Karpas-422 (cell line): ENCODE results near the gene ALOXE3. TPM values are rescaled to one million over a fixed set of nuclear protein-coding genes. Genes with fewer than 3 reads are reported as not detected.

Experiments
- DNase-seq: peaks from one replicate; pipeline ENCODE4 v3.0.0-alpha.2; 2015
- H2AFZ ChIP-seq: fragments of 200-600 bp; sonication (generic); 2 replicates; pipeline ENCODE4 v1.6.1; 2014; ENCODE audit warnings: antibody characterized with exemption, low read length, mixed read lengths
- H3K27ac ChIP-seq: fragments of 200-600 bp; sonication (generic); 2 replicates; pipeline ENCODE4 v1.5.1; 2014; ENCODE audit warnings: mild to moderate bottlenecking, low read length, moderate library complexity
- H3K27me3 ChIP-seq: fragments of 200-600 bp; sonication (generic); 2 replicates; pipeline ENCODE4 v1.6.1; 2014; ENCODE audit warnings: low read length, mixed read lengths
- H3K36me3 ChIP-seq: fragments of 200-600 bp; sonication (generic); 2 replicates; pipeline ENCODE4 v1.6.1; 2014; ENCODE audit warnings: low read length, mixed read lengths; ENCODE audit not compliant: insufficient read depth
- H3K4me1 ChIP-seq: fragments of 200-600 bp; sonication (generic); 2 replicates; pipeline ENCODE4 v1.6.1; 2014; ENCODE audit warnings: mild to moderate bottlenecking, low read length, mixed read lengths
- H3K4me2 ChIP-seq: fragments of 200-600 bp; sonication (generic); 2 replicates; pipeline ENCODE4 v1.6.1; 2014; ENCODE audit warnings: low read length, low read depth, mild to moderate bottlenecking; ENCODE audit not compliant: poor library complexity, severe bottlenecking
- H3K4me3 ChIP-seq: fragments of 200-600 bp; sonication (generic); 2 replicates; pipeline ENCODE4 v1.5.1; 2014; ENCODE audit warnings: mild to moderate bottlenecking, antibody characterized with exemption, low read length, mixed read lengths
- H3K79me2 ChIP-seq: fragments of 200-600 bp; sonication (generic); 2 replicates; pipeline ENCODE4 v1.6.1; 2014; ENCODE audit warnings: mild to moderate bottlenecking, low read length, mixed read lengths
- H3K9ac ChIP-seq: fragments of 200-600 bp; sonication (generic); 2 replicates; pipeline ENCODE4 v1.6.0; 2014; ENCODE audit warnings: low read length
- H3K9me2 ChIP-seq: fragments of 200-600 bp; sonication (generic), shearing (Covaris generic); replicated peaks from 2 replicates; pipeline ENCODE4 v1.6.0; 2014; ENCODE audit warnings: mild to moderate bottlenecking, low read length, moderate library complexity; ENCODE audit not compliant: insufficient read depth
- H3K9me3 ChIP-seq: fragments of 300-700, 200-600 bp; sonication (generic); 2 replicates; pipeline ENCODE4 v1.6.1; 2014; ENCODE audit warnings: low read length, mixed read lengths
- H4K20me1 ChIP-seq: fragments of 200-600 bp; sonication (generic); 2 replicates; pipeline ENCODE4 v1.6.1; 2014; ENCODE audit warnings: mild to moderate bottlenecking, antibody characterized with exemption, low read length, low read depth; ENCODE audit not compliant: insufficient read depth
- total RNA-seq: library from RNA; depleted of rRNA; stranded (reverse); fragments of >200 nt; shearing (Covaris generic); gene quantifications from 2 replicates; pipeline ENCODE4 v1.2.3, GENCODE V29; 2014; ENCODE audit warnings: low replicate concordance

Gene ALOXE3
- total RNA-seq, 1 experiment from 2014 or later, result not detected

- H3K27ac ChIP-seq, result no peak overlapping the region
- H3K27me3 ChIP-seq, result no peaks in the 10 kb centered on the region
- no peaks in the 10 kb centered on the region for H3K9me2 ChIP-seq
- H3K9me3 ChIP-seq, result no peaks in the 10 kb centered on the region
- H3K4me3 ChIP-seq, result no peak overlapping the region
- peaks cover 11% of the 10 kb centered on the region for H3K4me1 ChIP-seq
- H3K79me2 ChIP-seq, result peaks cover 15% of the 10 kb centered on the region
- 0 out of 2 replicates have a peak, but pooled peaks cover 3% of the 10 kb centered on the region for H3K36me3 ChIP-seq
- H2AFZ ChIP-seq, result no peak overlapping the region
- H4K20me1 ChIP-seq, result peaks cover 13% of the 10 kb centered on the region
- H3K4me2 ChIP-seq, result no peak overlapping the region
- H3K9ac ChIP-seq, result no peak overlapping the region
- no peak for DNase-seq
Measured at GRCh38 chr17:8146381-8147140, 28.2 kb upstream of the ALOXE3 start.

DNA sequence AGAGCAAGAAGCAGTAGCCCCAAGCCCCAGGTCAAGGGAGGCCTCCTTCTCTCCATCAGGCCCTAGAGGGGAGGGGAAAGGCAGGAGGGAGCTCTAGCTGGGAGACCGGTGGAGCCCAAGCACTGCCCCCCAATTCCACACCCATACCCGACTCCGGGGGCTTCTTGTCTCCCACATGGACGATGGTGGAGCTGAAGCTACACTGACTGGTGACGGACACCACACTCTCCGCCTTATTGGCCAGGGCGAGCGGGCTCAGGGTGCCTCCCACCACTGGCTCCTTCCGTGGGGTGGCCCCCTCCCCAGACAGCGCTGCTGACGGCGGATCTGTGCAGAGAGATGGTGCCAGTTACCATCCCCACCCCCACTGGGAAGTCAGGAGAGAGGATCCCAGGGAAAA is 27.5 kb upstream of the ALOXE3 start:
- H3K4me1 ChIP-seq, result peaks cover 6% of the 10 kb centered on the region
- H3K36me3 ChIP-seq, result 0 out of 2 replicates have a peak, but pooled peaks cover 3% of the 10 kb centered on the region
- no peaks in the 10 kb centered on the region for H3K9me2 ChIP-seq
- no peaks in the 10 kb centered on the region for H3K9me3 ChIP-seq
- no peak for DNase-seq
- peaks cover 9% of the 10 kb centered on the region for H3K79me2 ChIP-seq
- H3K27me3 ChIP-seq, result no peaks in the 10 kb centered on the region
- no peak overlapping the region for H3K9ac ChIP-seq
- no peak overlapping the region for H3K27ac ChIP-seq
- H2AFZ ChIP-seq, result no peak overlapping the region
- no peak overlapping the region for H3K4me2 ChIP-seq
- H4K20me1 ChIP-seq, result peaks cover 11% of the 10 kb centered on the region
- no peak overlapping the region for H3K4me3 ChIP-seq

DNA sequence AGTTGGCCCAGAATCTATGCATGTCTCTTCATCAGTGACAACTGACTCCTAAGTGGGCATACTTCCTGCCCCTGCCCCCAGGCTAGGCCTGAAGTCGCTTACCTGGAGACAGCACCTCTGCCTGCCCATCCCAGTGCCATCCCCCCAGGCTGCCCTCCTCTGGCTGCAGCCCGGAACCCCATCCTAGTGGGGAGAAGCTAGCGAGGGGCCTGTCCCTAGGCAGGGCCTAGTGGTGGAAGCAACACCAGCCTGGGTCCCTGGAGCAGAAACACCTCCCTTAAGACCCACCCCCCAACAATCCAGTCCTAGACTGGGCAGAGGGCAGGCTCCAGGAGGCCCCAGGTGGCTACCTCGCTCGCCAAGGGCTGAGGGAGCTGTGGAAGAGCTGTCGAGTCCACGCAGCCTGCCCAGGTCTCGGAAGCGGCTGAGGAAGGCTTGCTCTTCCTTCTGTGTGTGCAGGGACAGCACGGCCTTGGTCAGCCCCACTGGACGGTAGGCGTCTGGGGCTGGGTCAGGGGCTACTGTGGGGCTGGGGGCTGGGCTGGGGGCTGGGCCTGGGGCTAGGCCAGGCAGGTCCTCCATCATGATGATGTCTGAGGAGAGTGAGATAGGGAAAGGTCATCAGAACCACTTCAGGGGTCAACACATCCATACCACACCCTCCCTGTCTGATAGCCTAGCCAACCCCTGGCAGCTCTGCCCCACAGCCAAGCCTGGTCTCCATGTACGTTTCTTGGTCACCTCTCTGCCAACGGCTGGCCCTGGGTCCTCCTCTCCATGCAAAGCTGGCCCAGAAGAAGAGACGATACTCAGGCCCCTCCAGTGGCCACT is 26.3 kb upstream of the ALOXE3 start:
- no peaks in the 10 kb centered on the region for H3K27me3 ChIP-seq
- H3K4me3 ChIP-seq, result no peak overlapping the region
- no peaks in the 10 kb centered on the region for H3K9me3 ChIP-seq
- H3K9ac ChIP-seq, result no peak overlapping the region
- no peak overlapping the region for H3K4me2 ChIP-seq
- H3K36me3 ChIP-seq, result 0 out of 2 replicates have a peak, but pooled peaks cover 3% of the 10 kb centered on the region
- no peak overlapping the region for H3K27ac ChIP-seq
- no peaks in the 10 kb centered on the region for H3K79me2 ChIP-seq
- no peaks in the 10 kb centered on the region for H4K20me1 ChIP-seq
- H3K4me1 ChIP-seq, result peaks cover under 1% of the 10 kb centered on the region
- H3K9me2 ChIP-seq, result no peaks in the 10 kb centered on the region
- DNase-seq, result no peak
- H2AFZ ChIP-seq, result no peak overlapping the region

GRCh38 chr17:8143581-8144400 is 25.5 kb upstream of the ALOXE3 start:
- no peak overlapping the region for H2AFZ ChIP-seq
- H3K36me3 ChIP-seq, result 0 out of 2 replicates have a peak, but pooled peaks cover 3% of the 10 kb centered on the region
- no peaks in the 10 kb centered on the region for H3K79me2 ChIP-seq
- H3K9me3 ChIP-seq, result no peaks in the 10 kb centered on the region
- no peak overlapping the region for H3K27ac ChIP-seq
- DNase-seq, result no peak
- H3K9me2 ChIP-seq, result no peaks in the 10 kb centered on the region
- H3K4me3 ChIP-seq, result no peak overlapping the region
- H3K4me2 ChIP-seq, result no peak overlapping the region
- peaks cover 7% of the 10 kb centered on the region for H3K4me1 ChIP-seq
- H3K27me3 ChIP-seq, result no peaks in the 10 kb centered on the region
- H3K9ac ChIP-seq, result no peak overlapping the region
- no peaks in the 10 kb centered on the region for H4K20me1 ChIP-seq

- Histone ChIP-seq H3K9ac (no peak overlapping the region), H3K36me3 (no peaks in the 10 kb centered on the region), H3K4me1 (peaks cover 12% of the 10 kb centered on the region), H3K9me3 (no peaks in the 10 kb centered on the region), H3K4me3 (no peak overlapping the region), H4K20me1 (no peaks in the 10 kb centered on the region), H3K27me3 (no peaks in the 10 kb centered on the region), H2AFZ (no peak overlapping the region), H3K9me2 (no peaks in the 10 kb centered on the region), H3K27ac (no peak overlapping the region), H3K79me2 (no peaks in the 10 kb centered on the region), H3K4me2 (no peak overlapping the region)
- no peak for DNase-seq
Measured at GRCh38 chr17:8142887-8143580, 24.7 kb upstream of the ALOXE3 start.

DNA sequence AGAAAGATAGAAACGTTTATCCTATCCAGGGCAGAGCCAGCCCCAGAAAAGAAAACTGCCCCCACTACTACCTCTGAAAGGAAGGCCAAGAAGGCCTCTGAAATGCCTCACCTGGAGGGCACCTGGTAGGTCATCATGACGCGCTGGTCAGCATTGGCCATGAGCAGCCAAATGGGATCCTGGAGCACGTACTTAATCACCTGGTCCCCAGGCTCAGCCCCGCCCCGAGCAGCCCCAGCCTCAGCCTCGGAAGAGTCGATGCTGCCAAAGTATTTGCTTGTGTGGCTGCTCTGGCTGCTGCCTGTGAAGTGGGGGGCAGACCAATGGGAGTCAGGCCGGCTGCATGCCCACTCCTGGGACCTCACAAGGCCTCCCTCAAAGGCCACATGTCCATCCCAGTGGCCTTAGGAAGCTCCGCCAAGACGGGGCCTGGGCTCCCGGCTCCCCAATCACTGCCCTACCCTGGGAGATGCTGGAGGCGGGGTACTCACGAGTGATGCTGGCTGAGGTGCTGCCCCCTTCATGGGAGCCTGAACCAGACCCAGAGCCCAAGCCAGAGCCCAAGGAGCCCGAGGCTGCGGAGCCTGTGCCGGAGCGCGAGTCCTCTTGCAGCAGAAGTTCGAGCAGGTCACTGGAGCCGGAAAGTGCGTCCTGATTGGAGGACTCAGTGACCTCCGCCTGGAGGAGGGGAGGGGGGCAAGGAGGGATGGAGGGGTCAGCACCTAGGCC is 24.0 kb upstream of the ALOXE3 start:
- Histone ChIP-seq H3K9me3 (no peaks in the 10 kb centered on the region), H3K27ac (no peak overlapping the region), H3K79me2 (no peaks in the 10 kb centered on the region), H2AFZ (no peak overlapping the region), H3K4me3 (no peak overlapping the region), H3K4me2 (no peak overlapping the region), H3K27me3 (no peaks in the 10 kb centered on the region), H3K9ac (no peak overlapping the region), H3K9me2 (no peaks in the 10 kb centered on the region), H3K36me3 (no peaks in the 10 kb centered on the region), H3K4me1 (peaks cover 18% of the 10 kb centered on the region), H4K20me1 (no peaks in the 10 kb centered on the region)
- no peak for DNase-seq

DNA sequence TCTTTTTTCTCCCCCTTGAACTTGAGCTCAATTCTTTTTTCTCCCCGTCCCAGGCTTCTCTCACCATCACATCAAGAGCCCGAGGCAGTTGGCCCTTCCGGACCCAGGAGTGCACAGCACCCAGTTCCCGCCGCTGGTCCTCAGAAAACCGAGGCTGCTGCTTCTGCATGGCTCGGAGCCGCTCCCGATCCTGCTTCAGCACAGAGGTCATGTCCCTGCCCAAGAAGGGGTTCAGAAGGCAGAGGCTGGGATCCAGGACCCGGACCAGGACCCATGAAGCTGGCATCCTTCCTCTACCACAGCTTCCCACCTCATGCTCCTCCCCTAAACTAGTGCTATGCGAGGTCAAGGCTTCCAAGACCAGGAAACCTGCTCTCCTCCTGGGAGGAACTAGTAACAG is 23.4 kb upstream of the ALOXE3 start:
- no peaks in the 10 kb centered on the region for H3K79me2 ChIP-seq
- H2AFZ ChIP-seq, result no peak overlapping the region
- no peak overlapping the region for H3K4me3 ChIP-seq
- DNase-seq, result no peak
- no peaks in the 10 kb centered on the region for H3K9me2 ChIP-seq
- H3K27me3 ChIP-seq, result no peaks in the 10 kb centered on the region
- H3K9me3 ChIP-seq, result no peaks in the 10 kb centered on the region
- H3K9ac ChIP-seq, result no peak overlapping the region
- no peak overlapping the region for H3K27ac ChIP-seq
- no peak overlapping the region for H3K4me2 ChIP-seq
- no peaks in the 10 kb centered on the region for H3K36me3 ChIP-seq
- H4K20me1 ChIP-seq, result no peaks in the 10 kb centered on the region
- peaks cover 18% of the 10 kb centered on the region for H3K4me1 ChIP-seq
